GM23338 (cell line): ENCODE measurements around the gene CDC14A. TPM values are rescaled to one million over a fixed set of nuclear protein-coding genes. Genes with fewer than 3 reads are reported as not detected.

Experiments
- ATAC-seq: fragments of 200-7000 bp; cut with Tn5 transposase; 3 replicates; pipeline ENCODE4 v1.9.1; 2020
- DNase-seq: peaks from one replicate; pipeline ENCODE4 v3.0.0-alpha.2; 2015; ENCODE audit warnings: low spot score
- H2AFZ ChIP-seq: fragments of 200-600 bp; sonication (generic); 2 replicates; pipeline ENCODE4 v1.8.0; 2016; ENCODE audit warnings: antibody characterized with exemption, mild to moderate bottlenecking, moderate library complexity
- H3F3A ChIP-seq: fragments of 200-600 bp; sonication (generic); replicated peaks from 2 replicates; pipeline ENCODE4 v1.8.0; 2017; ENCODE audit warnings: antibody characterized with exemption, mixed run types, low read depth
- H3K27ac ChIP-seq: fragments of 200-600 bp; sonication (generic); 2 replicates; pipeline ENCODE4 v1.6.1; 2016; ENCODE audit warnings: low read depth
- H3K27me3 ChIP-seq: fragments of 200-600 bp; sonication (generic); 2 replicates; pipeline ENCODE4 v1.8.0; 2016; ENCODE audit warnings: mild to moderate bottlenecking, mixed run types, moderate library complexity; ENCODE audit not compliant: insufficient read depth
- H3K36me3 ChIP-seq: fragments of 200-600 bp; sonication (generic); 2 replicates; pipeline ENCODE4 v1.8.0; 2016; ENCODE audit warnings: mild to moderate bottlenecking; ENCODE audit not compliant: insufficient read depth
- H3K4me1 ChIP-seq: fragments of 200-600 bp; sonication (generic); 2 replicates; pipeline ENCODE4 v1.8.0; 2016; ENCODE audit warnings: mild to moderate bottlenecking, moderate library complexity; ENCODE audit not compliant: insufficient read depth
- H3K4me2 ChIP-seq: fragments of 200-600 bp; sonication (generic); 2 replicates; pipeline ENCODE4 v1.7.1; 2017; ENCODE audit warnings: mixed run types
- H3K4me3 ChIP-seq: fragments of 200-600 bp; sonication (generic); 2 replicates; pipeline ENCODE4 v1.6.1; 2016; ENCODE audit warnings: mixed run types
- H3K79me2 ChIP-seq: fragments of 200-600 bp; sonication (generic); replicated peaks from 2 replicates; pipeline ENCODE4 v1.8.0; 2017; ENCODE audit warnings: mild to moderate bottlenecking; ENCODE audit not compliant: insufficient read depth
- H3K9me2 ChIP-seq: fragments of 200-600 bp; sonication (generic); 2 replicates; pipeline ENCODE4 v1.8.0; 2017; ENCODE audit not compliant: insufficient read depth
- H4K20me1 ChIP-seq: fragments of 200-600 bp; sonication (generic); replicated peaks from 2 replicates; pipeline ENCODE4 v1.8.0; 2017; ENCODE audit warnings: mild to moderate bottlenecking; ENCODE audit not compliant: insufficient read depth
- H3K27ac Mint-ChIP-seq: 2 replicates; pipeline ENCODE4 v1.8.0; 2020; ENCODE audit warnings: inconsistent platforms, mild to moderate bottlenecking, moderate library complexity, mixed read lengths
- H3K27me3 Mint-ChIP-seq: 3 replicates; pipeline ENCODE4 v1.8.0; 2022; ENCODE audit warnings: low read depth, mild to moderate bottlenecking, moderate library complexity, mixed read lengths, inconsistent platforms; ENCODE audit not compliant: insufficient read depth, poor library complexity
- H3K36me3 Mint-ChIP-seq: 3 replicates; pipeline ENCODE4 v1.8.0; 2021; ENCODE audit warnings: low read depth, mild to moderate bottlenecking, inconsistent platforms, moderate library complexity, mixed read lengths
- H3K4me1 Mint-ChIP-seq: 3 replicates; pipeline ENCODE4 v1.8.0; 2020; ENCODE audit warnings: mild to moderate bottlenecking, inconsistent platforms, mixed read lengths
- H3K4me3 Mint-ChIP-seq: 3 replicates; pipeline ENCODE4 v1.8.0; 2021; ENCODE audit warnings: moderate library complexity, mild to moderate bottlenecking, inconsistent platforms, mixed read lengths
- H3K9me3 Mint-ChIP-seq: 3 replicates; pipeline ENCODE4 v1.8.0; 2020; ENCODE audit warnings: moderate library complexity, mild to moderate bottlenecking, inconsistent platforms, mixed read lengths
- CREB1 ChIP-seq: fragments of 250-450 bp; sonication (Bioruptor Pico); IDR thresholded peaks from 2 replicates; pipeline ENCODE4 v1.5.0; 2020; ENCODE audit warnings: low read depth, mild to moderate bottlenecking, moderate library complexity
- CTCF ChIP-seq, 2 experiments: fragments of 200-600 bp in 1 of 2; sonication (generic) in 1 of 2; conservative IDR thresholded peaks; 2 replicates each; pipeline versions ENCODE4 v1.5.1 to v1.6.1; 2016 to 2017; ENCODE audit warnings: antibody characterized with exemption in 2 of 2, low read depth in 2 of 2, mild to moderate bottlenecking in 2 of 2, moderate library complexity in 1 of 2
- NANOG ChIP-seq: IDR thresholded peaks from 2 replicates; pipeline ENCODE4 v1.6.1; 2016; ENCODE audit warnings: antibody characterized with exemption, borderline replicate concordance
- POLR2AphosphoS5 ChIP-seq: IDR thresholded peaks from 2 replicates; pipeline ENCODE4 v1.6.1; 2016; ENCODE audit warnings: antibody characterized with exemption, low read depth
- STAT1 ChIP-seq: IDR thresholded peaks from one replicate; pipeline ENCODE4 v1.6.1; 2016; ENCODE audit warnings: antibody characterized with exemption; ENCODE audit not compliant: unreplicated experiment
- ZNF114 ChIP-seq: fragments of 250-450 bp; sonication (Bioruptor Pico); IDR thresholded peaks from 2 replicates; pipeline ENCODE4 v1.5.0; 2020; ENCODE audit warnings: mild to moderate bottlenecking, moderate library complexity
- polyA plus RNA-seq: library from polyadenylated mRNA; unstranded; fragments of >200 nt; fragmentation: Nextera tagmentation; extraction: Ambion mirVana; gene quantifications from 2 replicates; pipeline ENCODE4 v1.2.1, GENCODE V29; 2016
- total RNA-seq: library from RNA; depleted of rRNA; stranded (reverse); fragments of >200 nt; shearing (Covaris generic); gene quantifications from 2 replicates; pipeline ENCODE4 v1.2.3, GENCODE V29; 2014
- TF ChIP-seq, protein P1 (sequence below): fragments of 250-450 bp; sonication (Bioruptor Pico); IDR thresholded peaks from 2 replicates; pipeline ENCODE4 v1.5.0; 2020; ENCODE audit warnings: mild to moderate bottlenecking, moderate library complexity

CDC14A gene
- total and polyA plus RNA-seq, 2 experiments from 2014 or later = 11.1 to 20.8 TPM

GRCh38 chr1:100517515-100517914, 165.2 kb downstream of the CDC14A start:
- no peak overlapping the region for H3K27ac Mint-ChIP-seq
- Histone ChIP-seq H2AFZ (no peak overlapping the region), H3K79me2 (no peaks in the 10 kb centered on the region), H3K27me3 (no peaks in the 10 kb centered on the region), H3K9me2 (no peaks in the 10 kb centered on the region), H3F3A (no peaks in the 10 kb centered on the region), H4K20me1 (0 out of 2 replicates have a peak, but pooled peaks cover 2% of the 10 kb centered on the region), H3K4me2 (no peak overlapping the region), H3K36me3 (no peaks in the 10 kb centered on the region), H3K4me1 (no peaks in the 10 kb centered on the region), H3K4me3 (no peak overlapping the region), H3K27ac (no peak overlapping the region)
- no peak overlapping the region for H3K4me3 Mint-ChIP-seq
- H3K36me3 Mint-ChIP-seq = no peaks in the 10 kb centered on the region
- no peak for DNase-seq
- TF ChIP-seq ZNF114 (CRISPR knock-in tag) = no peak
- TF ChIP-seq POLR2AphosphoS5 = no peak
- TF ChIP-seq, protein P1, sequence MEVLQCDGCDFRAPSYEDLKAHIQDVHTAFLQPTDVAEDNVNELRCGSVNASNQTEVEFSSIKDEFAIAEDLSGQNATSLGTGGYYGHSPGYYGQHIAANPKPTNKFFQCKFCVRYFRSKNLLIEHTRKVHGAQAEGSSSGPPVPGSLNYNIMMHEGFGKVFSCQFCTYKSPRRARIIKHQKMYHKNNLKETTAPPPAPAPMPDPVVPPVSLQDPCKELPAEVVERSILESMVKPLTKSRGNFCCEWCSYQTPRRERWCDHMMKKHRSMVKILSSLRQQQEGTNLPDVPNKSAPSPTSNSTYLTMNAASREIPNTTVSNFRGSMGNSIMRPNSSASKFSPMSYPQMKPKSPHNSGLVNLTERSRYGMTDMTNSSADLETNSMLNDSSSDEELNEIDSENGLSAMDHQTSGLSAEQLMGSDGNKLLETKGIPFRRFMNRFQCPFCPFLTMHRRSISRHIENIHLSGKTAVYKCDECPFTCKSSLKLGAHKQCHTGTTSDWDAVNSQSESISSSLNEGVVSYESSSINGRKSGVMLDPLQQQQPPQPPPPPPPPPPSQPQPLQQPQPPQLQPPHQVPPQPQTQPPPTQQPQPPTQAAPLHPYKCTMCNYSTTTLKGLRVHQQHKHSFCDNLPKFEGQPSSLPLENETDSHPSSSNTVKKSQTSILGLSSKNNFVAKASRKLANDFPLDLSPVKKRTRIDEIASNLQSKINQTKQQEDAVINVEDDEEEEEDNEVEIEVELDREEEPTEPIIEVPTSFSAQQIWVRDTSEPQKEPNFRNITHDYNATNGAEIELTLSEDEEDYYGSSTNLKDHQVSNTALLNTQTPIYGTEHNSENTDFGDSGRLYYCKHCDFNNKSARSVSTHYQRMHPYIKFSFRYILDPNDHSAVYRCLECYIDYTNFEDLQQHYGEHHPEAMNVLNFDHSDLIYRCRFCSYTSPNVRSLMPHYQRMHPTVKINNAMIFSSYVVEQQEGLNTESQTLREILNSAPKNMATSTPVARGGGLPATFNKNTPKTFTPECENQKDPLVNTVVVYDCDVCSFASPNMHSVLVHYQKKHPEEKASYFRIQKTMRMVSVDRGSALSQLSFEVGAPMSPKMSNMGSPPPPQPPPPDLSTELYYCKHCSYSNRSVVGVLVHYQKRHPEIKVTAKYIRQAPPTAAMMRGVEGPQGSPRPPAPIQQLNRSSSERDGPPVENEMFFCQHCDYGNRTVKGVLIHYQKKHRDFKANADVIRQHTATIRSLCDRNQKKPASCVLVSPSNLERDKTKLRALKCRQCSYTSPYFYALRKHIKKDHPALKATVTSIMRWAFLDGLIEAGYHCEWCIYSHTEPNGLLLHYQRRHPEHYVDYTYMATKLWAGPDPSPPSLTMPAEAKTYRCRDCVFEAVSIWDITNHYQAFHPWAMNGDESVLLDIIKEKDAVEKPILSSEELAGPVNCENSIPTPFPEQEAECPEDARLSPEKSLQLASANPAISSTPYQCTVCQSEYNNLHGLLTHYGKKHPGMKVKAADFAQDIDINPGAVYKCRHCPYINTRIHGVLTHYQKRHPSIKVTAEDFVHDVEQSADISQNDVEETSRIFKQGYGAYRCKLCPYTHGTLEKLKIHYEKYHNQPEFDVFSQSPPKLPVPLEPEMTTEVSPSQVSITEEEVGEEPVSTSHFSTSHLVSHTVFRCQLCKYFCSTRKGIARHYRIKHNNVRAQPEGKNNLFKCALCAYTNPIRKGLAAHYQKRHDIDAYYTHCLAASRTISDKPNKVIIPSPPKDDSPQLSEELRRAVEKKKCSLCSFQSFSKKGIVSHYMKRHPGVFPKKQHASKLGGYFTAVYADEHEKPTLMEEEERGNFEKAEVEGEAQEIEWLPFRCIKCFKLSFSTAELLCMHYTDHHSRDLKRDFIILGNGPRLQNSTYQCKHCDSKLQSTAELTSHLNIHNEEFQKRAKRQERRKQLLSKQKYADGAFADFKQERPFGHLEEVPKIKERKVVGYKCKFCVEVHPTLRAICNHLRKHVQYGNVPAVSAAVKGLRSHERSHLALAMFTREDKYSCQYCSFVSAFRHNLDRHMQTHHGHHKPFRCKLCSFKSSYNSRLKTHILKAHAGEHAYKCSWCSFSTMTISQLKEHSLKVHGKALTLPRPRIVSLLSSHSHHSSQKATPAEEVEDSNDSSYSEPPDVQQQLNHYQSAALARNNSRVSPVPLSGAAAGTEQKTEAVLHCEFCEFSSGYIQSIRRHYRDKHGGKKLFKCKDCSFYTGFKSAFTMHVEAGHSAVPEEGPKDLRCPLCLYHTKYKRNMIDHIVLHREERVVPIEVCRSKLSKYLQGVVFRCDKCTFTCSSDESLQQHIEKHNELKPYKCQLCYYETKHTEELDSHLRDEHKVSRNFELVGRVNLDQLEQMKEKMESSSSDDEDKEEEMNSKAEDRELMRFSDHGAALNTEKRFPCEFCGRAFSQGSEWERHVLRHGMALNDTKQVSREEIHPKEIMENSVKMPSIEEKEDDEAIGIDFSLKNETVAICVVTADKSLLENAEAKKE (CRISPR knock-in tag) = no peak
- H3K4me1 Mint-ChIP-seq = peaks cover 17% of the 10 kb centered on the region; the same call in 2 of the 3 replicates
- H3K9me3 Mint-ChIP-seq = no peaks in the 10 kb centered on the region
- no peak for ATAC-seq
- no peaks in the 10 kb centered on the region for H3K27me3 Mint-ChIP-seq

DNA sequence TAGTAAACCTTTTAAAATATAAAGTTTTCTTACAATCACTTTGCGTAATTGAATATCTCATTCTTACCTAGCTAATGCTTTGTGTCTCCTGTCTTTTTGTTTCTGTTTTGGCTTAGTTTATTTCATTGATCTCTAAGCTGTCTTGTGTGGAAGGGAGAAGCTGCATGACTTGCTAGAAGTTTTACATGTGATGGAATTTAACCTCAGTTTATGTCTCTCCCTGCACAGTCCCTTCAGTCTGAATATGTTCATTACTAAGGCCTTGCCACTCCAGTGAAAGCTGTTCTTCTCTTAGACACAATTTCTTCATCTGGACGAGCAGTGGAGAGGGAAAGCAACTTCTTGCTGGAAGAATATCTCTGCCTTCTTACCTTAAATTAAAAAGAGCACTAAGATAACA, 165.7 kb downstream of the CDC14A start:
- no peaks in the 10 kb centered on the region for H3K79me2 ChIP-seq
- H3K27ac Mint-ChIP-seq = peak overlapping the region; percentile 22; the same call in 1 of the 2 replicates
- H3K9me3 Mint-ChIP-seq = no peaks in the 10 kb centered on the region
- 0 out of 2 replicates have a peak, but pooled peaks cover 2% of the 10 kb centered on the region for H4K20me1 ChIP-seq
- H3F3A ChIP-seq = no peaks in the 10 kb centered on the region
- no peak overlapping the region for H3K4me3 Mint-ChIP-seq
- no peaks in the 10 kb centered on the region for H3K36me3 Mint-ChIP-seq
- H3K27ac ChIP-seq = no peak overlapping the region
- no peaks in the 10 kb centered on the region for H3K36me3 ChIP-seq
- H3K4me3 ChIP-seq = no peak overlapping the region
- H2AFZ ChIP-seq = no peak overlapping the region
- H3K9me2 ChIP-seq = no peaks in the 10 kb centered on the region
- no peak for DNase-seq
- H3K27me3 ChIP-seq = no peaks in the 10 kb centered on the region
- no peaks in the 10 kb centered on the region for H3K27me3 Mint-ChIP-seq
- ATAC-seq = no peak
- peaks cover 17% of the 10 kb centered on the region; the same call in 2 of the 3 replicates for H3K4me1 Mint-ChIP-seq
- H3K4me1 ChIP-seq = no peaks in the 10 kb centered on the region
- no peak overlapping the region for H3K4me2 ChIP-seq
- TF ChIP-seq CREB1 (CRISPR knock-in tag) (no peak), STAT1 (no peak), CTCF (conservative IDR thresholded peaks at IDR 0.05; ENCODE audit: low read depth in 2 of 2) (no peak), NANOG (no peak)
